ENCODE measurements around the gene PANX2. TPM values are rescaled to one million over a fixed set of nuclear protein-coding genes. Genes with fewer than 3 reads are reported as not detected.

The PANX2 gene
- total RNA-seq, 1 experiment from 2014 or later: 0.77 TPM

- Mint-ChIP-seq H3K27me3 (ENCODE audit: insufficient read depth, unreplicated experiment) (no peaks in the 10 kb centered on the region), H3K27ac (ENCODE audit: low read depth, unreplicated experiment) (no peak overlapping the region), H3K9me3 (ENCODE audit: unreplicated experiment) (no peaks in the 10 kb centered on the region), H3K4me3 (ENCODE audit: unreplicated experiment) (no peak overlapping the region), H3K4me1 (ENCODE audit: insufficient read depth, unreplicated experiment) (no peaks in the 10 kb centered on the region), H3K36me3 (ENCODE audit: insufficient read depth, unreplicated experiment) (peaks cover 50% of the 10 kb centered on the region)
- no peak for DNase-seq (ENCODE audit: unreplicated experiment)
- BruUV-seq (replicated peaks): no TSS peak
- POLR2A ChIA-PET: no interaction called here
- intact Hi-C loops (cut with micrococcal nuclease): no loop called here
- no peak for TF ChIP-seq CTCF (IDR thresholded peaks at IDR 0.05; ENCODE audit: unreplicated experiment)
- CTCF ChIA-PET: interaction anchor here (1.0 to 1.1 kb wide), 2 partner anchors 74 to 113 kb away, joined by 3 read pairs; no protein-coding TSS in a partner anchor
Measured at GRCh38 chr22:50228366-50228765, 57.8 kb downstream of the PANX2 start.

GRCh38 chr22:50229370-50229769 lies 58.8 kb downstream of the PANX2 start:
- Mint-ChIP-seq H3K4me1 (ENCODE audit: insufficient read depth, unreplicated experiment) (no peaks in the 10 kb centered on the region), H3K4me3 (ENCODE audit: unreplicated experiment) (no peak overlapping the region), H3K27ac (ENCODE audit: low read depth, unreplicated experiment) (no peak overlapping the region), H3K36me3 (ENCODE audit: insufficient read depth, unreplicated experiment) (peaks cover 44% of the 10 kb centered on the region), H3K27me3 (ENCODE audit: insufficient read depth, unreplicated experiment) (no peaks in the 10 kb centered on the region), H3K9me3 (ENCODE audit: unreplicated experiment) (no peaks in the 10 kb centered on the region)
- ChIA-PET CTCF (no interaction called here), POLR2A (no interaction called here)
- no peak for TF ChIP-seq CTCF (IDR thresholded peaks at IDR 0.05; ENCODE audit: unreplicated experiment)
- intact Hi-C loops (cut with micrococcal nuclease): no loop called here
- DNase-seq (ENCODE audit: unreplicated experiment): no peak
- no TSS peak for BruUV-seq (replicated peaks)

Other genes starting within 250 kb of the PANX2 start
- 56.3 and 73.5 TPM in 2 replicates for gene PIM3, start 210.0 kb upstream of the PANX2 start, total RNA-seq (2022)
- gene IL17REL, start 158.0 kb upstream of the PANX2 start, total RNA-seq (2022): not detected in 2 replicates
- gene TTLL8, start 112.4 kb upstream of the PANX2 start, total RNA-seq (2022): not detected in 2 replicates
- gene MLC1, start 85.3 kb upstream of the PANX2 start, total RNA-seq (2022): not detected in 2 replicates
- gene MOV10L1, start 80.7 kb upstream of the PANX2 start, total RNA-seq (2022): not detected in 2 replicates
- 60.6 and 63.8 TPM in 2 replicates for gene TRABD, start 15.2 kb downstream of the PANX2 start, total RNA-seq (2022)
- 16.1 and 21.9 TPM in 2 replicates for gene SELENOO, start 30.3 kb downstream of the PANX2 start, total RNA-seq (2022)
- 27.6 and 27.9 TPM in 2 replicates for gene TUBGCP6, start 74.3 kb downstream of the PANX2 start, total RNA-seq (2022)
- gene HDAC10, start 80.5 kb downstream of the PANX2 start, total RNA-seq (2022): 27.5 and 29.2 TPM in 2 replicates
- 24.9 and 25.0 TPM in 2 replicates for gene MAPK12, start 91.0 kb downstream of the PANX2 start, total RNA-seq (2022)
- gene MAPK11, start 99.6 kb downstream of the PANX2 start, total RNA-seq (2022): 10.4 and 11.9 TPM in 2 replicates
- gene PLXNB2, start 136.9 kb downstream of the PANX2 start, total RNA-seq (2022): 199 and 200 TPM in 2 replicates
- 4.0 and 5.5 TPM in 2 replicates for gene DENND6B, start 156.3 kb downstream of the PANX2 start, total RNA-seq (2022)
- 28.4 and 30.1 TPM in 2 replicates for gene PPP6R2, start 172.6 kb downstream of the PANX2 start, total RNA-seq (2022)

Data from MCF 10A (cell line).